ENCODE measurements around the gene TBC1D10B. TPM values are rescaled to one million over a fixed set of nuclear protein-coding genes. Genes with fewer than 3 reads are reported as not detected.
A peak's percentile ranks its signal among the peaks of the same experiment; 100 is the strongest.

TBC1D10B gene
- total and polyA plus RNA-seq, 2 experiments from 2014 or later, result 29.3 to 37.9 TPM

- Histone ChIP-seq H3K27ac (peak overlapping the region; percentile 99), H3K9me3 (ENCODE audit: low read depth) (no peaks in the 10 kb centered on the region), H3K27me3 (no peaks in the 10 kb centered on the region), H4K20me1 (ENCODE audit: insufficient read depth, poor library complexity, severe bottlenecking) (no peaks in the 10 kb centered on the region), H3K36me3 (replicated peaks; ENCODE audit: insufficient read depth, low read depth) (no peaks in the 10 kb centered on the region), H3K4me3 (no peak overlapping the region), H2AFZ (peak overlapping the region; percentile 79), H3K4me1 (ENCODE audit: insufficient read depth) (peaks cover 11% of the 10 kb centered on the region), H3K79me2 (peaks cover 6% of the 10 kb centered on the region), H3K4me2 (peak overlapping the region; percentile 84), H3K9me2 (replicated peaks; ENCODE audit: insufficient read depth) (no peaks in the 10 kb centered on the region)
- 55% methylated on average over 21 of the region's 29 CpGs for WGBS (ENCODE audit: low lambda C conversion rate, missing lambda C conversion rate)
- no peak for DNase-seq (ENCODE audit: low spot score)
- TF ChIP-seq, protein P1, sequence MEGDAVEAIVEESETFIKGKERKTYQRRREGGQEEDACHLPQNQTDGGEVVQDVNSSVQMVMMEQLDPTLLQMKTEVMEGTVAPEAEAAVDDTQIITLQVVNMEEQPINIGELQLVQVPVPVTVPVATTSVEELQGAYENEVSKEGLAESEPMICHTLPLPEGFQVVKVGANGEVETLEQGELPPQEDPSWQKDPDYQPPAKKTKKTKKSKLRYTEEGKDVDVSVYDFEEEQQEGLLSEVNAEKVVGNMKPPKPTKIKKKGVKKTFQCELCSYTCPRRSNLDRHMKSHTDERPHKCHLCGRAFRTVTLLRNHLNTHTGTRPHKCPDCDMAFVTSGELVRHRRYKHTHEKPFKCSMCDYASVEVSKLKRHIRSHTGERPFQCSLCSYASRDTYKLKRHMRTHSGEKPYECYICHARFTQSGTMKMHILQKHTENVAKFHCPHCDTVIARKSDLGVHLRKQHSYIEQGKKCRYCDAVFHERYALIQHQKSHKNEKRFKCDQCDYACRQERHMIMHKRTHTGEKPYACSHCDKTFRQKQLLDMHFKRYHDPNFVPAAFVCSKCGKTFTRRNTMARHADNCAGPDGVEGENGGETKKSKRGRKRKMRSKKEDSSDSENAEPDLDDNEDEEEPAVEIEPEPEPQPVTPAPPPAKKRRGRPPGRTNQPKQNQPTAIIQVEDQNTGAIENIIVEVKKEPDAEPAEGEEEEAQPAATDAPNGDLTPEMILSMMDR (IDR thresholded peaks at IDR 0.05; ENCODE audit: poor library complexity), result no peak
- TF ChIP-seq EZH2 (IDR thresholded peaks at IDR 0.05; ENCODE audit: borderline replicate concordance) (no peak), EZH2phosphoT487 (IDR thresholded peaks at IDR 0.05; ENCODE audit: low read depth, severe bottlenecking, unreplicated experiment) (no peak)
Measured at GRCh38 chr16:30377050-30377811, 6.9 kb upstream of the TBC1D10B start.

GRCh38 chr16:30376461-30376902, 6.2 kb upstream of the TBC1D10B start:
- no peaks in the 10 kb centered on the region for H3K9me3 ChIP-seq (ENCODE audit: low read depth)
- peak overlapping the region; percentile 84 for H3K4me2 ChIP-seq
- H3K4me3 ChIP-seq, result no peak overlapping the region
- no peak for DNase-seq (ENCODE audit: low spot score)
- H4K20me1 ChIP-seq (ENCODE audit: insufficient read depth, poor library complexity, severe bottlenecking), result no peaks in the 10 kb centered on the region
- WGBS (ENCODE audit: low lambda C conversion rate, missing lambda C conversion rate), result 95% methylated on average over 8 of the region's 8 CpGs
- peaks cover 6% of the 10 kb centered on the region for H3K79me2 ChIP-seq
- no peak for TF ChIP-seq EZH2phosphoT487 (IDR thresholded peaks at IDR 0.05; ENCODE audit: low read depth, severe bottlenecking, unreplicated experiment)
- TF ChIP-seq, protein P1 (IDR thresholded peaks at IDR 0.05; ENCODE audit: poor library complexity), result no peak
- no peak for TF ChIP-seq EZH2 (IDR thresholded peaks at IDR 0.05; ENCODE audit: borderline replicate concordance)
- no peaks in the 10 kb centered on the region for H3K27me3 ChIP-seq
- H3K9me2 ChIP-seq (replicated peaks; ENCODE audit: insufficient read depth), result no peaks in the 10 kb centered on the region
- peaks cover 12% of the 10 kb centered on the region for H3K4me1 ChIP-seq (ENCODE audit: insufficient read depth)
- peak overlapping the region; percentile 99 for H3K27ac ChIP-seq
- peak overlapping the region; percentile 79 for H2AFZ ChIP-seq
- no peaks in the 10 kb centered on the region for H3K36me3 ChIP-seq (replicated peaks; ENCODE audit: insufficient read depth, low read depth)

- H3K4me2 ChIP-seq, result no peak overlapping the region
- H3K4me1 ChIP-seq (ENCODE audit: insufficient read depth), result peaks cover 14% of the 10 kb centered on the region
- H3K27me3 ChIP-seq, result no peaks in the 10 kb centered on the region
- TF ChIP-seq EZH2 (IDR thresholded peaks at IDR 0.05; ENCODE audit: borderline replicate concordance), result no peak
- TF ChIP-seq, protein P1 (IDR thresholded peaks at IDR 0.05; ENCODE audit: poor library complexity), result no peak
- TF ChIP-seq EZH2phosphoT487 (IDR thresholded peaks at IDR 0.05; ENCODE audit: low read depth, severe bottlenecking, unreplicated experiment), result no peak
- H2AFZ ChIP-seq, result no peak overlapping the region
- 96% methylated on average over 8 of the region's 8 CpGs for WGBS (ENCODE audit: low lambda C conversion rate, missing lambda C conversion rate)
- DNase-seq (ENCODE audit: low spot score), result no peak
- H3K9me3 ChIP-seq (ENCODE audit: low read depth), result no peaks in the 10 kb centered on the region
- H3K36me3 ChIP-seq (replicated peaks; ENCODE audit: insufficient read depth, low read depth), result no peaks in the 10 kb centered on the region
- H3K27ac ChIP-seq, result peak overlapping the region; percentile 99
- no peaks in the 10 kb centered on the region for H3K9me2 ChIP-seq (replicated peaks; ENCODE audit: insufficient read depth)
- H4K20me1 ChIP-seq (ENCODE audit: insufficient read depth, poor library complexity, severe bottlenecking), result no peaks in the 10 kb centered on the region
- peaks cover 6% of the 10 kb centered on the region for H3K79me2 ChIP-seq
- H3K4me3 ChIP-seq, result no peak overlapping the region
Measured at GRCh38 chr16:30375864-30376263, 5.6 kb upstream of the TBC1D10B start.

Data from hepatocyte (in vitro differentiated cells).